ENCODE results near the gene STH. TPM values are rescaled to one million over a fixed set of nuclear protein-coding genes. Genes with fewer than 3 reads are reported as not detected.

STH gene
- total RNA-seq, 2 experiments from 2014 or later, result not detected

DNA sequence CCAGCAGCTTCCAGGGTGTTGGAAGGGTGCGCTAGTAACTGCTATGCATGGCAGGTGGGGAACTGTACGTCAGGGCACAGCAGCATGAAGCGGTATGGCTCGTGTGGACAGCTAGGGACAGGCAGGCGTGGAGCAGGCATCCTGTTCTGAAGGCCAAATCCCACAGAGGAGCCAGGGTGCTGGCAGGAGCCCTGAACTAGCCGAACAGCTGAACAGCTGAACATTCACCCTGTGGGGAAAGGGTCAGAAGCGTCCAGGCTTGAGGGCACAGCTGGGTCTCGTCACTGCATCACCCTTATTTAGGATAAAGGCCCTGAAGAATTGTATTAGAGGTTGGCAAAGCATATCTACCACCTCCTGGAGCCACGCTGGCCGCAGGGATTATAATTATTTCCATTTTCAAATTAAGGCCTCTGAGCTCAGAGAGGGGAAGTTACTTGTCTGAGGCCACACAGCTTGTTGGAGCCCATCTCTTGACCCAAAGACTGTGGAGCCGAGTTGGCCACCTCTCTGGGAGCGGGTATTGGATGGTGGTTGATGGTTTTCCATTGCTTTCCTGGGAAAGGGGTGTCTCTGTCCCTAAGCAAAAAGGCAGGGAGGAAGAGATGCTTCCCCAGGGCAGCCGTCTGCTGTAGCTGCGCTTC, 3.3 kb upstream of the STH start:
- Histone ChIP-seq H3K27me3 (ENCODE audit: control insufficient read depth in 1 of 2, insufficient read depth in 2 of 2, low read length in 2 of 2) (no peaks in the 10 kb centered on the region), H3K4me3 (ENCODE audit: low read length) (no peak overlapping the region), H3K4me1 (ENCODE audit: insufficient read depth, low read length) (no peaks in the 10 kb centered on the region), H3K36me3 (ENCODE audit: insufficient read depth, low read length) (no peaks in the 10 kb centered on the region), H3K9me3 (ENCODE audit: control insufficient read depth in 1 of 2, insufficient read depth in 1 of 2, low read length in 2 of 2) (no peaks in the 10 kb centered on the region), H3K27ac (ENCODE audit: low read depth in 1 of 2, low read length in 2 of 2) (no peak overlapping the region)
- Mint-ChIP-seq H3K27me3 (no peaks in the 10 kb centered on the region), H3K4me1 (ENCODE audit: low read depth) (no peaks in the 10 kb centered on the region), H3K9me3 (no peaks in the 10 kb centered on the region), H3K4me3 (no peak overlapping the region), H3K27ac (no peak overlapping the region), H3K36me3 (ENCODE audit: low read depth) (no peaks in the 10 kb centered on the region)
- DNase-seq, result no peak
- ATAC-seq (ENCODE audit: poor library complexity), result no peak
- TF ChIP-seq, protein P1, sequence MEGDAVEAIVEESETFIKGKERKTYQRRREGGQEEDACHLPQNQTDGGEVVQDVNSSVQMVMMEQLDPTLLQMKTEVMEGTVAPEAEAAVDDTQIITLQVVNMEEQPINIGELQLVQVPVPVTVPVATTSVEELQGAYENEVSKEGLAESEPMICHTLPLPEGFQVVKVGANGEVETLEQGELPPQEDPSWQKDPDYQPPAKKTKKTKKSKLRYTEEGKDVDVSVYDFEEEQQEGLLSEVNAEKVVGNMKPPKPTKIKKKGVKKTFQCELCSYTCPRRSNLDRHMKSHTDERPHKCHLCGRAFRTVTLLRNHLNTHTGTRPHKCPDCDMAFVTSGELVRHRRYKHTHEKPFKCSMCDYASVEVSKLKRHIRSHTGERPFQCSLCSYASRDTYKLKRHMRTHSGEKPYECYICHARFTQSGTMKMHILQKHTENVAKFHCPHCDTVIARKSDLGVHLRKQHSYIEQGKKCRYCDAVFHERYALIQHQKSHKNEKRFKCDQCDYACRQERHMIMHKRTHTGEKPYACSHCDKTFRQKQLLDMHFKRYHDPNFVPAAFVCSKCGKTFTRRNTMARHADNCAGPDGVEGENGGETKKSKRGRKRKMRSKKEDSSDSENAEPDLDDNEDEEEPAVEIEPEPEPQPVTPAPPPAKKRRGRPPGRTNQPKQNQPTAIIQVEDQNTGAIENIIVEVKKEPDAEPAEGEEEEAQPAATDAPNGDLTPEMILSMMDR (IDR thresholded peaks at IDR 0.05), result no peak
- POLR2A ChIA-PET, result no interaction called here
- intact Hi-C loops (cut with DNase I, micrococcal nuclease), result no loop called here
- CTCF ChIA-PET, result no interaction called here

DNA sequence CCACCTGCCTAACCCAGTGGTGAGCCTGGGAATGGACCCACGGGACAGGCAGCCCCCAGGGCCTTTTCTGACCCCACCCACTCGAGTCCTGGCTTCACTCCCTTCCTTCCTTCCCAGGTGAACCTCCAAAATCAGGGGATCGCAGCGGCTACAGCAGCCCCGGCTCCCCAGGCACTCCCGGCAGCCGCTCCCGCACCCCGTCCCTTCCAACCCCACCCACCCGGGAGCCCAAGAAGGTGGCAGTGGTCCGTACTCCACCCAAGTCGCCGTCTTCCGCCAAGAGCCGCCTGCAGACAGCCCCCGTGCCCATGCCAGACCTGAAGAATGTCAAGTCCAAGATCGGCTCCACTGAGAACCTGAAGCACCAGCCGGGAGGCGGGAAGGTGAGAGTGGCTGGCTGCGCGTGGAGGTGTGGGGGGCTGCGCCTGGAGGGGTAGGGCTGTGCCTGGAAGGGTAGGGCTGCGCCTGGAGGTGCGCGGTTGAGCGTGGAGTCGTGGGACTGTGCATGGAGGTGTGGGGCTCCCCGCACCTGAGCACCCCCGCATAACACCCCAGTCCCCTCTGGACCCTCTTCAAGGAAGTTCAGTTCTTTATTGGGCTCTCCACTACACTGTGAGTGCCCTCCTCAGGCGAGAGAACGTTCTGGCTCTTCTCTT, 2.6 kb upstream of the STH start:
- no peaks in the 10 kb centered on the region for H3K4me1 ChIP-seq (ENCODE audit: insufficient read depth, low read length)
- H3K4me3 ChIP-seq (ENCODE audit: low read length), result no peak overlapping the region
- DNase-seq (no peak), ATAC-seq (ENCODE audit: poor library complexity) (no peak)
- H3K9me3 ChIP-seq (ENCODE audit: control insufficient read depth in 1 of 2, insufficient read depth in 1 of 2, low read length in 2 of 2), result no peaks in the 10 kb centered on the region
- Mint-ChIP-seq H3K27me3 (no peaks in the 10 kb centered on the region), H3K9me3 (no peaks in the 10 kb centered on the region), H3K27ac (no peak overlapping the region), H3K4me1 (ENCODE audit: low read depth) (no peaks in the 10 kb centered on the region), H3K36me3 (ENCODE audit: low read depth) (no peaks in the 10 kb centered on the region), H3K4me3 (no peak overlapping the region)
- intact Hi-C loops (cut with DNase I, micrococcal nuclease), result no loop called here
- no peaks in the 10 kb centered on the region for H3K36me3 ChIP-seq (ENCODE audit: insufficient read depth, low read length)
- POLR2A ChIA-PET, result no interaction called here
- TF ChIP-seq, protein P1 (IDR thresholded peaks at IDR 0.05), result no peak
- H3K27ac ChIP-seq (ENCODE audit: low read depth in 1 of 2, low read length in 2 of 2), result no peak overlapping the region
- CTCF ChIA-PET, result no interaction called here
- no peaks in the 10 kb centered on the region for H3K27me3 ChIP-seq (ENCODE audit: control insufficient read depth in 1 of 2, insufficient read depth in 2 of 2, low read length in 2 of 2)

DNA sequence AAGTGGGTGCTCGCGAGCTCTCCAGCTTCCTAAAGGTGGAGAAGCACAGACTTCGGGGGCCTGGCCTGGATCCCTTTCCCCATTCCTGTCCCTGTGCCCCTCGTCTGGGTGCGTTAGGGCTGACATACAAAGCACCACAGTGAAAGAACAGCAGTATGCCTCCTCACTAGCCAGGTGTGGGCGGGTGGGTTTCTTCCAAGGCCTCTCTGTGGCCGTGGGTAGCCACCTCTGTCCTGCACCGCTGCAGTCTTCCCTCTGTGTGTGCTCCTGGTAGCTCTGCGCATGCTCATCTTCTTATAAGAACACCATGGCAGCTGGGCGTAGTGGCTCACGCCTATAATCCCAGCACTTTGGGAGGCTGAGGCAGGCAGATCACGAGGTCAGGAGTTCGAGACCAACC, 1.9 kb upstream of the STH start:
- H3K4me1 Mint-ChIP-seq (ENCODE audit: low read depth), result no peaks in the 10 kb centered on the region
- intact Hi-C loops (cut with DNase I, micrococcal nuclease), result no loop called here
- H3K4me1 ChIP-seq (ENCODE audit: insufficient read depth, low read length), result peaks cover under 1% of the 10 kb centered on the region
- H3K27ac Mint-ChIP-seq, result no peak overlapping the region
- H3K9me3 Mint-ChIP-seq, result no peaks in the 10 kb centered on the region
- no peak overlapping the region for H3K27ac ChIP-seq (ENCODE audit: low read depth in 1 of 2, low read length in 2 of 2)
- no peaks in the 10 kb centered on the region for H3K36me3 ChIP-seq (ENCODE audit: insufficient read depth, low read length)
- TF ChIP-seq, protein P1 (IDR thresholded peaks at IDR 0.05), result no peak
- DNase-seq (no peak), ATAC-seq (ENCODE audit: poor library complexity) (no peak)
- no peaks in the 10 kb centered on the region for H3K9me3 ChIP-seq (ENCODE audit: control insufficient read depth in 1 of 2, insufficient read depth in 1 of 2, low read length in 2 of 2)
- CTCF ChIA-PET, result no interaction called here
- no peaks in the 10 kb centered on the region for H3K27me3 Mint-ChIP-seq
- POLR2A ChIA-PET, result no interaction called here
- H3K4me3 ChIP-seq (ENCODE audit: low read length), result no peak overlapping the region
- H3K4me3 Mint-ChIP-seq, result no peak overlapping the region
- H3K27me3 ChIP-seq (ENCODE audit: control insufficient read depth in 1 of 2, insufficient read depth in 2 of 2, low read length in 2 of 2), result no peaks in the 10 kb centered on the region
- H3K36me3 Mint-ChIP-seq (ENCODE audit: low read depth), result no peaks in the 10 kb centered on the region
